IPS-18c (cell line): ENCODE results near the gene EXOC3.

Experiments used
- H3K4me3 ChIP-seq: 2 replicates; pipeline ENCODE4 v1.7.0; 2013; ENCODE audit warnings: low read depth, mild to moderate bottlenecking, low read length, moderate library complexity; ENCODE audit not compliant: insufficient read depth
- H3K9me3 ChIP-seq: one replicate; pipeline ENCODE4 v1.6.1; 2013; ENCODE audit warnings: mild to moderate bottlenecking, low read length, moderate library complexity; ENCODE audit not compliant: control insufficient read depth, insufficient read depth

Gene EXOC3

DNA sequence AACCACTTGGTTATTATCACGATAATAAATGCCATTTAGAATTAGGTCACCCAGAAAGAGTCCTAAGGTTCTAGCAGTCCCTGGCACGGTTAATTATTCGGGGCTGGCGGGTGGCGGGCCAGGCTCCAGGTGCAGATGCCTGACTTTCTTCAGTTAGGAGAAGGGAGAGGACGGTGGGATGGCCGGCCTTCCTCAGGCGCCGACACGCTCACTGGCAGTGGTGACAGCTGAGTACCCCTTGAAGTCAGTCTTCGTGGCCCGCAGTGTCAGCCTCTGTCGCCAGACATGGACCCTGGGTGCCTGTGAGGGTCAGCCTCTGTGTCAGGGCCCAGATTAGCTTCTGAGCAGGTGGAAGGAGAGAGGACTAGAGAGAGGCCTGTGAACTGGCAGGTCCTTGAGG is 21.1 kb upstream of the EXOC3 start:
- no peak overlapping the region for H3K4me3 ChIP-seq
- H3K9me3 ChIP-seq: no peaks in the 10 kb centered on the region

DNA sequence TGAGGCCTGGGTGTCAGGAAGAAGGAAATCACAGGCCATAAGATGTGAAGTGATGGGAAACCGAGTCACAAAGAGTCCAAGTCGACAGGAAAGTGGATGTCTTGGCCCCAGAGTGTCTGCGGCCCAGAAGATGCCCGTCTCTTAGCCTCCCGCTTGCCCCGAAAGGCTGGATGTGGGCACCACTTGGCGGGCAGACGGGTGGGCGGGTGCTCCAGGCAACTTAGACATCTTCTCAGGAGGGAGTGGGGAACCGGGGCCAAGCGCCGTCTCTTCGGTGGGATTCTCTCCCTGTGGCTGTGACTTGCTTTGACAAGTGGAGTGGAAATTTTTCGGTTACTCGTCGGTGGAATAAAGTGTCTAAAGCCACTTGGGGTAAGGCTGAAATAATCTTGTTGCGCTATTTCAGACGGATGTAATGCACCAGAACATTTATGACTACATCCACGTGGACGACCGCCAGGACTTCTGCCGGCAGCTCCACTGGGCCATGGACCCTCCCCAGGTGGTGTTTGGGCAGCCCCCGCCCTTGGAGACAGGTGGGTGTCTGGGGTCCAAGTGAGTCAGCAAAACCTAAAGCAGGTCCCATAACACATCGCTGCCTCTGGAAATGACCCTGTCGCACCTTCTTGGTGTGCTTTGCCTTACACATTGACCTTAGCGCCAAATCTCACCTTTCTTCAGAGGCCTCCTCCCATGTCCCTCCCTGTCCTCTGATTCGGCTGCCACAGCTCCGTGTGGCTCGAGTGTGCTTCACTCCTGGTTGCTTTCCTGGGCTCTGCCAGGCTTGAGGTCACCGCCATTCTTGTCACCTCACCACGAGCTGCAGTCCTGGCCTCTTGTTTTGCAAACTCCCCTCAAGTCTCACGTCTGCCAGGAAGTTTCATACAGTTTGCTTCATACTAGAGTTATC is 20.4 kb upstream of the EXOC3 start:
- H3K9me3 ChIP-seq: no peaks in the 10 kb centered on the region
- no peak overlapping the region for H3K4me3 ChIP-seq

DNA sequence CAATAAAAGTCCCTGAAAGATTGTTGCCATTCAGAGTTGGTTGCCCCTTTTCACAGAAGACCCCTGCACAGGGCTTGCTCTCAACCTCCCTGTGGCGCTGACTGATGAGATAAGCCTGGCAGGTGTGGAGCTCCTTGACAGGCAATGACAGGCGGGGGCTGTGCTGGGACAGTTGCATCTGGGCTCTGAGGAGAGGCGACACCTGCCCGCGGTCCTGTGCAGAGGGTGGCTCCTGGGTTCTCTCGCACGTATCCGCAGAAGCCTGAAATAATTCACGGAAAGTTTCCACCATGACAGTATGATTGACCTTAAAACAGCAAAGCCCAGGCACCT is 19.8 kb upstream of the EXOC3 start:
- Histone ChIP-seq H3K4me3 (no peak overlapping the region), H3K9me3 (no peaks in the 10 kb centered on the region)

DNA sequence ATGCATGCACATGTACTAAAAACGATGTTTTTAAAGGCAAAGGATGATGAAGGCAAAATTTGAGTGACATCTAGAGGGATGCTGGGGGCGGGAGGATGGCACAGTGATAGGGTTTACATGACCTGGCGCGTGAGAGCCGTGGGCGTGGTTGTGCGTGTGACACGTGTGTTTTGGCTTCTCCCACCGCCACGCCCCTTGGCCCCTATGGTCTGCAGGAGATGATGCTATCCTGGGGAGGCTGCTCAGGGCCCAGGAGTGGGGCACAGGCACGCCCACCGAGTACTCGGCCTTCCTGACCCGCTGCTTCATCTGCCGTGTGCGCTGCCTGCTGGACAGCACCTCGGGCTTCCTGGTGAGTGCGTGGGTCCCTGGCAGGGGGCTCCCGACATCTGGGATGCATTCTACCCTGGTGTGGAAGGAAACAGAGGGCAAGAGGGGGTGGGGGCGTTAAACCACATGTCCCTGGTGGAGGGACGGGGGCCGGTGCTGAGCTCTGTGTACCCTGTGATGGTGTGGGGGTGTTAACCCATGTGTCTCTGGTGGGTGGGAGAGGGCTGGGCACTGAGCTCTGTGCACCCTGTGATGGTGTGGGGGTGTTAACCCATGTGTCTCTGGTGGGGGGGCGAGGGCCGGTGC is 19.2 kb upstream of the EXOC3 start:
- Histone ChIP-seq H3K9me3 (no peaks in the 10 kb centered on the region), H3K4me3 (no peak overlapping the region)

DNA sequence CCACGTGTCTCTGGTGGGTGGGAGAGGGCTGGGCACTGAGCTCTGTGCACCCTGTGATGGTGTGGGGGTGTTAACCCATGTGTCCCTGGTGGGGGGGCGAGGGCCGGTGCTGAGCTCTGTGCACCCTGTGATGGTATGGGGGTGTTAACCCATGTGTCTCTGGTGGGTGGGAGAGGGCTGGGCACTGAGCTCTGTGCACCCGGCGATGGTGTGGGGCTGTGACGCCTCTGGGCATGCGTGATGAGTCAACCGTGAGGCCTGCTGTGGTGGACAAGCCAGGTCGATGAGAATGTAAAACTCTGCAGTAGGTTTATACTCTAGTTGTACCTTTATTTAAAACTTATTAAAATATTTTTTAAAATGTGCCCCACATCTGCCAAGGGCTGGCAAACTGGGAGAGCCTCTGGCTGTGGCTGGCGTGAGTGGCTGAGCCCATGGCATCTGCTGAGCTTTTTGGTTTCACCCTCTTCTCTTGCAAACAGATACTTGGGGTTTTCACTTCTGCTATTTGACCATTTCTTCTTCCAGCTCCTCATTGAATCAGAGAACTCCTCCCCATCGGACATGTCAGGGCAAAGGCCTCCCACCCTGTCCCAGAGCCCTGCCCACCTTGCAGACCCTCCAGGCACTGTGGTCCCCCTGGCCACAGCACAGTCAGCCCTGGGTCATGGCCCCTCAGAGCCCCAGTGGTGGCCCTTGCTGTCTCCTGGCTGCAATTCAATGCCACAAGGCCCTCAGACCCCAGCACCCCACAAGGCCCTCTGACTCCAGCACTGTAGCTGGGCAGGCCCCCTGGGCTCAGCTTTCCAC is 18.5 kb upstream of the EXOC3 start:
- H3K9me3 ChIP-seq: no peaks in the 10 kb centered on the region
- H3K4me3 ChIP-seq: no peak overlapping the region

DNA sequence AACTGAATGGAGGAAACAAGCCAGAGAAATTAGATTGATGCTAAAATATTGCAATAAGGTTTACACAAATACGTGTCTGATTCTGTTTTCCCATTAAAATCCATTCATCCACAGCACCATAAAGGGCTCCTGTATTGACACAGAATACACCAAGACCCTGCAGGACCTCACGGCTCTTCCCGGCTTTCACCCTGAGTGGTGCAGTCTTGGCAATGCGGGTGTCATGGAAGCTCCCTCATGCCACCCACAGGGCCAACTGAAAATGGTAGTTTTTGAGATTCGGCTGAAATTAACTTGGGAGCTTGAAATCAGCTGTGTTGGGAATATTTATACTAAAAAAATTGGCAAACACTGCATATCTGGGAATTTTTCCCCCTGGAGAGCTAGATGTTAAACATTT is 17.3 kb upstream of the EXOC3 start:
- no peaks in the 10 kb centered on the region for H3K9me3 ChIP-seq
- no peak overlapping the region for H3K4me3 ChIP-seq

DNA sequence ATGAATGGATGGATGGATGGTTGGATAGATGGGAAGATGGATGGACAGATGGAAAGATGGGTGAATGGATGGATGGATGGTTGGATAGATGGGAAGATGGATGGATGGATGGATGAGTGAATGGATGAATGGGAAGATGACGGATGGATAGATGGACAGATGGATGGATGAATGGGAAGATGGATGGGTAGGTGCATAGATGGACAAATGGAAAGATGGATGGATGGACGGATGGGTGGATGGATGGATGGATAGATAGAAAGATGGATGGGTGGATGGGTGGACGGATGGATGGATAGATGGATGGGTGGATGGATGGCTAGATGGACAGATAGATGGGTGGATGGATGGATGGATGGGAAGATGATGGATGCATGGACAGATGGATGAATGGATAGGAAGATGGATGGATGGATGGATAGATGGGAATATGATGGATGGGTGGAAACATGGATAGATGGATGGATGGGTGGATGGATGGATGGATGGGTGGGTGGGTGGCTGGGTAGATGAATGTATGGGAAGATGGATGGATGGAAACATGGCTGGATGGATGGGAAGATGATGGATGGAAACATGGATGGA is 16.5 kb upstream of the EXOC3 start:
- H3K4me3 ChIP-seq: no peak overlapping the region
- no peaks in the 10 kb centered on the region for H3K9me3 ChIP-seq

GRCh38 chr5:427415-428087 is 15.4 kb upstream of the EXOC3 start:
- no peak overlapping the region for H3K4me3 ChIP-seq
- H3K9me3 ChIP-seq: no peaks in the 10 kb centered on the region

GRCh38 chr5:428219-428618 is 14.8 kb upstream of the EXOC3 start:
- H3K9me3 ChIP-seq: no peaks in the 10 kb centered on the region
- no peak overlapping the region for H3K4me3 ChIP-seq

DNA sequence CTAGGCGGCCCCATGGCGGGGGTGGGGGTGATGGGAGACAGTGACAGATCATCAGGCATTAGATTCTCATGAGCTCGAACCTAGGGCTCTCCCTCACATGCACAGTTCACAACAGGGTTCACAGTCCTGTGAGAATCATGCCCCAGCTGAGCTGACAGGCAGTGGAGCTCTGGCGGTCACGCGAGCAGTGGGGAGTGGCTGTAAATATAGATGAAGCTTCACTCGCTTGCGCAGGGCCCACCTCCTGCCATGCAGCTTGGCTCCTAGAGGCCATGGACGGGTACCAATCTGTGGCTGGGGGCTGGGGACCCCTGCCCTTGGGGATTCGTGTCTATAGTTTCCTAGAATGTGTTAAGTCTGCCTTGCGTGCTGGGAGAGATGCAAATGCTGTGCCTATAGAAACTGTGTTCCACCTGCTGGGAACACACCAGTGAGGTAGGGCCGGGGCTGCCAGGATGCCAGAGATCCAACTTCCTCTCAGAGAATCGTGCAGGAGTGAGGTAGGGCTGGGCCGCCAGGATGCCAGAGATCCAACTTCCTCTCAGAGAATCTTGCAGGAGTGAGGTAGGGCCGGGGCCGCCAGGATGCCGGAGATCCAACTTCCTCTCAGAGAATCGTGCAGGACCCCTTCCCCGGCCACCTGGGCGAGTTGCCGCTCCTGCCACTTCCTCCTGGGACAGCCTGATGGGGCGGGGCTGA is 14.1 kb upstream of the EXOC3 start:
- Histone ChIP-seq H3K4me3 (no peak overlapping the region), H3K9me3 (no peaks in the 10 kb centered on the region)

GRCh38 chr5:429453-430188 is 13.4 kb upstream of the EXOC3 start:
- H3K9me3 ChIP-seq: no peaks in the 10 kb centered on the region

GRCh38 chr5:430214-430925 is 12.6 kb upstream of the EXOC3 start:
- Histone ChIP-seq H3K9me3 (no peaks in the 10 kb centered on the region), H3K4me3 (no peak overlapping the region)

More at GRCh38 chr5:429453-430188, 13.4 kb upstream of the EXOC3 start:
- H3K4me3 ChIP-seq: no peak overlapping the region

GRCh38 chr5:431001-431710 is 11.8 kb upstream of the EXOC3 start:
- Histone ChIP-seq H3K9me3 (no peaks in the 10 kb centered on the region), H3K4me3 (no peak overlapping the region)

- no peaks in the 10 kb centered on the region for H3K9me3 ChIP-seq
- no peak overlapping the region for H3K4me3 ChIP-seq
Measured at GRCh38 chr5:431711-432050, 11.3 kb upstream of the EXOC3 start.
